Activated effector memory CD4-positive, alpha-beta T cell treated with anti-CD3 and anti-CD28 coated beads, Interleukin-2, amount 50 U/mL, for 16 hours (primary cell): ENCODE results near the gene SLC44A5.

ENCODE experiments used
- DNase-seq: peaks from one replicate; pipeline ENCODE4 v3.0.0-alpha.2; 2020

The SLC44A5 gene

GRCh38 chr1:75588779-75589475, 22.0 kb downstream of the SLC44A5 start:
- no peak for DNase-seq

- DNase-seq = no peak
Measured at GRCh38 chr1:75587692-75588091, 23.2 kb downstream of the SLC44A5 start.

- no peak for DNase-seq
Measured at GRCh38 chr1:75583282-75583681, 27.6 kb downstream of the SLC44A5 start.

- no peak for DNase-seq
Measured at GRCh38 chr1:75582725-75583261, 28.1 kb downstream of the SLC44A5 start.

GRCh38 chr1:75579046-75579445, 31.9 kb downstream of the SLC44A5 start:
- DNase-seq = no peak

GRCh38 chr1:75575837-75576236, 35.1 kb downstream of the SLC44A5 start:
- DNase-seq = no peak

GRCh38 chr1:75567191-75567590, 43.7 kb downstream of the SLC44A5 start:
- no peak for DNase-seq

- no peak for DNase-seq
Measured at GRCh38 chr1:75559800-75560199, 51.1 kb downstream of the SLC44A5 start.

- DNase-seq = no peak
Measured at GRCh38 chr1:75559136-75559535, 51.8 kb downstream of the SLC44A5 start.

- no peak for DNase-seq
Measured at GRCh38 chr1:75554870-75555269, 56.0 kb downstream of the SLC44A5 start.

- DNase-seq = no peak
Measured at GRCh38 chr1:75554181-75554580, 56.7 kb downstream of the SLC44A5 start.

GRCh38 chr1:75550559-75550958, 60.4 kb downstream of the SLC44A5 start:
- no peak for DNase-seq

GRCh38 chr1:75548721-75549480, 62.0 kb downstream of the SLC44A5 start:
- DNase-seq = no peak

GRCh38 chr1:75543705-75544104, 67.2 kb downstream of the SLC44A5 start:
- no peak for DNase-seq

GRCh38 chr1:75542818-75543570, 67.9 kb downstream of the SLC44A5 start:
- DNase-seq = no peak

GRCh38 chr1:75539230-75540116, 71.4 kb downstream of the SLC44A5 start:
- DNase-seq = no peak

GRCh38 chr1:75533085-75533484, 77.8 kb downstream of the SLC44A5 start:
- DNase-seq = no peak

GRCh38 chr1:75531570-75531969, 79.3 kb downstream of the SLC44A5 start:
- DNase-seq = no peak

- DNase-seq = no peak
Measured at GRCh38 chr1:75529488-75529887, 81.4 kb downstream of the SLC44A5 start.

GRCh38 chr1:75528001-75528400, 82.9 kb downstream of the SLC44A5 start:
- no peak for DNase-seq

- DNase-seq = no peak
Measured at GRCh38 chr1:75522389-75522788, 88.5 kb downstream of the SLC44A5 start.

- DNase-seq = no peak
Measured at GRCh38 chr1:75521658-75522057, 89.3 kb downstream of the SLC44A5 start.
